NCI-H2227 (cell line): Measurements from ENCODE around the gene SP2.
"Not testable (repeated sequence)": the region's sequence is repeated elsewhere in the genome, so short reads cannot be mapped to it uniquely, and the experiment has no call there.

Source experiments
- DNase-seq: peaks from one replicate; lab custom pipeline; 2025; ENCODE audit not compliant: unreplicated experiment; lab: John Stamatoyannopoulos, UW

The SP2 gene

GRCh38 chr17:47918006-47918405 is 22.0 kb downstream of the SP2 start:
- DNase-seq, result no peak

DNA sequence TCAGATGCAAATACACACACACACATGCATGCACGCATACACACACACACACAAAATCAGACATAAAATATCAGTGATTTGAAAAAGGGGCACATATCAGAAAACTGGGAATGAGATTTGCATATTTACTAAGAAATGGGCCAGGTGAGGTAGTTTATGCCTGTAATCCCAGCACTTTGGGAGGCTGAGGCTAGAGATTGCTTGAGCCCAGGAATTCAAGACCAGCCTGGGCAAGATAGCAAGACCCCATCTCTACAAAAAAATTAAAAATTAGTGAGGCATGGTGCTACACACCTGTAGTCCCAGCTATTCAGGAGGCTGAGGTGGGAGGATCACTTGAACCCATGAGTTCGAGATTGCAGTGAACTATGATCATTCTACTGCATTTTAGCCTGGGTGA is 23.0 kb downstream of the SP2 start:
- no peak for DNase-seq

DNA sequence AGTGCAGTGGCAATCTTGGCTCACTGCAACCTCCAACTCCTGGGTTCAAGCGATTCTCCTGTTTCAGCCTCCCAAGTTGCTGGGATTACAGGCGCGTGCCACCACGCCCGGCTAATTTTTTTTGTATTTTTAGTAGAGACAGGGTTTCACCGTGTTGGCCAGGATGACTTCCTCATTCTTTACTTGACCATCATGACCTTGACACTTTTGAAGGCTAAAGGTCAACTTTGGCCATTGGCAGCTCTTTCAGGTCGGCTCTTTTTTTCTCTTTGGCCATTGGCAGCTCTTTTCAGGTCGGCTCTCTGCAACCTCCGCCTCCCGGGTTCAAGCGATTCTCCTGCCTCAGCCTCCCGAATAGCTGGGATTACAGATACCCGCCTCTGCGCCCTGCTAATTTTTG is 23.9 kb downstream of the SP2 start:
- not testable (repeated sequence) for DNase-seq

- DNase-seq, result no peak
These were observed 29.0 kb downstream of the SP2 start for GRCh38 chr17:47924785-47925677.

GRCh38 chr17:47925678-47925988 is 29.6 kb downstream of the SP2 start:
- no peak for DNase-seq

GRCh38 chr17:47927821-47928400 is 31.9 kb downstream of the SP2 start:
- DNase-seq, result no peak

GRCh38 chr17:47928415-47928814 is 32.4 kb downstream of the SP2 start:
- DNase-seq, result no peak

- no peak for DNase-seq
These were observed 33.4 kb downstream of the SP2 start for GRCh38 chr17:47929218-47930000.

DNA sequence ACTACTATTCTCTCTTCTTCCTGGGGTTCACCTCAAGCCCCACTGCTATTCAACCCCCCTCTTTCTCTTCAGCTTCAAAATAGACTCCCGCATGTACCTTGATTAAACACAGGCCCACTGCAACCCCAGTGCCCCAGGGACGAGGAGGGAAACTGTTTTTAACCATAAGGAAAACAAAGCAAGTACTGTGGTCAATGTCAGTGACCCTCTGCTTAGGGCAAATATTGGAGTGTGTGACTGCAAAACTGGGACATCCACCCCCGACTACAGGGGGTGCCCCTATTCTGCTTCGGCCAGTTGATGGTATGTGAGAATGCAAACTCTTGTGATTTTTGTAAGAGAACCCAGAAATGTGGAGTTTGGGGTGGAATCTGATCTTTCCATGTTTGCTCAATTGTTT is 35.8 kb downstream of the SP2 start:
- DNase-seq, result no peak

DNA sequence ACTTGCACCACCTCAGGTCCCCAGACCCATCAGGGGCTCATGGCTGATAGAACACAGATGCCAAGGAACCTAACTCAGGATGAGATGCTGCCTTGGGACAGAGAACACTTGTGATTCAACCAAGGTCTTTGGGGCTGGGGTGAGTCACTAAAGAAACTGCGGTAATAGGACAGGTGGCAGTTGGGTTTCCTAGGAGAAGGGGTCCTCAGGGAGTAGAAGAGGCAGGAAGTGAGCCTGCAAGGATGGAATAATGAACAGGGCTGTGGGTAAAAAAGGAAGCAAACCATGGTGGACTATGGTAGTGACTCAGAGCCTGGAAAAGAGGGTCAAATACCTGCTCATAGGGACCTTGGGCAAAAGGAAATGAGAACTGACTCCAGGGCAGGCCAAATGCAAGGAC is 38.8 kb downstream of the SP2 start:
- DNase-seq, result no peak

- DNase-seq, result not testable (repeated sequence)
These were observed 39.4 kb downstream of the SP2 start for GRCh38 chr17:47935468-47935867.

DNA sequence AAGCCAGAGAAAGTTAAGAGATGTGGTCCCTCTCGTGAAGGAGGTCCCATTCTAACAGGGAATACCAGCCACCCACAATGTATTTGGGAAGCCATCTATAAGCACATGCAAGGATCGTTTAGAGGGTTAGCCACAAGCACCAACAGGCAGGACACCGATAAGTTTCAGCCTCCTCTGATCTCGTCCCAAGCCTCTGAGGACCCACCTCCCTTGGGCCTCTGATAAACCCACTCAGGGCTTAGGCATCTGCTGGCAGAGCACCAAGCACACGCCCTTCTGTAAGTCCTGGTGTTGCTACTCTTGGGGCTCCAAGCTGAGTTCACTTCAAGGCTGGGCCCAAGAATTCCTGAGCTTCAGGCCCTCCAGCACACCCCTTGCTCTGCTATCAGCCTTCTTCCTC is 39.9 kb downstream of the SP2 start:
- DNase-seq, result no peak

GRCh38 chr17:47937941-47938340 is 41.9 kb downstream of the SP2 start:
- no peak for DNase-seq

DNA sequence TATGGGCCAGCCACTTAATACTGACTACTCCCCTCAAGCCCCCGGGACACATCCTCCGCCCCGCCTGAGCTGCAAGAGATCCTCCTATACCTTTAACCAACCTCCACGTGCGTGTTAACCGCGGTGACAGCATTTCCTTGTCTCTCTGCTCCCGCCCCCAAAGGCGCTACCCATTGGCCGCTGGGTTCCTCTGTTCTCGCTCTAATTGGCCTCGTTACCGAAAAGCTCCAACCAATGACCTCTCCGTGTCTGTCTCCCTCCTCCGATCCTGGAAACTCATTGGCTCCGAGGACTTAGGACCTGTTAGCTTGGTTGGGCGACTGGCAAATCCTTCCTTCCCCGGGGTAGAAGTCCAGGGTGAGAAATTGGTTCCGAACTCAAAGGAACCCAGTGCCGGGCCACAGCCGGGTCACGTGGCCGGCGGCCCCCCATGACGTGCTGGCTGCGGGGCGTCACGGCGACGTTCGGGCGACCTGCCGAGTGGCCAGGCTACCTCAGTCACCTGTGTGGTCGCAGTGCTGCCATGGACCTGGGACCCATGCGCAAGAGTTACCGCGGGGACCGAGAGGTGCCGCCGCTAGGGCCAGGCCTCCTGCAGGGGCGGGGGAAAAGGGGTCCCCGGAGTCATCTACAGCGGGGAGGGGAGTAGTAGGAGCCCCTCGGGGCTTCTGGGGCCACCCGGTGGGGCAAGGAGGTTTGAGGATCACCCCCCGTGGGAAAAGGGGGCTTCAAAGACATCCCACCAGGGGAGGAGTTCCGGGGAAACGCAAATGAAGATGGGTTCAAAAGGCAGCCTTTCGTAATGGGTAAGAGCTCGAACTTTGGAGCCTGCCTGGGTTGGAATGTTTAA is 45.4 kb downstream of the SP2 start, which contains the start of gene PNPO:
Gene PNPO (plus strand): TSS at position 326 of the 850 bp plus-strand sequence. CDS start 105 bp downstream, at position 431.
- DNase-seq, result peak; percentile 97

DNA sequence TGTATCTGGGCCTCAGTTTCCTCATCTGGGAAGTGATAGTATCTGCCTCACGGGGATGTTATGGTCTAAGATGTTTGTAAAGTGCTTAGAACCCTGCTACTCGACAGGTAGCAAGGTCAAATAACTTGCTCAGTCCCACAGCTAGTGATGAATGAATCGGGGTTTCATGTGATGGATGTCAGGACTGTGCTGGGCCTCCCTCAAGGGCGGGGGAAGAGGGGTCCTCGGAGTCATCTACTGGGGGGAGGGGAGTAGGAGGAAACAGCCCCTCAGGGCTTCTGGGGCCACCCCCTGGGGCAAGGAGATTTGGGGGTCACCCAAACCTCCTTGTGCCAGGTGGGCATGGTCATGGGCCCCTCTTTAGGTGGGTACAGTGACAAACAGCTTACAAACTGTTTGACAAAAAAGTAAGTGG is 46.1 kb downstream of the SP2 start:
- no peak for DNase-seq

DNA sequence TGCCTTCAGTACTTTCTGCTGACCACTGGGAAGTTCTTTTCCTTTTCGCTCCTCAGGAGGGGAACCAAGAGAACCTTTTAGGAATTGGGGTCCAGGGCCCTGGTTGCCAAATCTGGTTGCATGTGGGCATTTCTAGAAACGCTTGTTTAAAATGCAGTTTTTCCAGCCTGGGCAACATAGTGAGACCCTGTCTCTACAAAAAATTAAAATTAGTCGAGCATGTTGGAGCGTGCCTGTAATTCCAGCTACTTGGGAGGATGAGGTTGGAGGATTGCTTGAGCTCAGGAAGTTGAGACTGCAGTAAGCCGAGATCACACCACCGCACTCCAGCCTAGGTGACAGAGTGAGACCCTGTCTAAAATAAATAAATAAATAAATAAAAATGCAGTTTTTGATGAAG is 46.5 kb downstream of the SP2 start:
- no peak for DNase-seq

DNA sequence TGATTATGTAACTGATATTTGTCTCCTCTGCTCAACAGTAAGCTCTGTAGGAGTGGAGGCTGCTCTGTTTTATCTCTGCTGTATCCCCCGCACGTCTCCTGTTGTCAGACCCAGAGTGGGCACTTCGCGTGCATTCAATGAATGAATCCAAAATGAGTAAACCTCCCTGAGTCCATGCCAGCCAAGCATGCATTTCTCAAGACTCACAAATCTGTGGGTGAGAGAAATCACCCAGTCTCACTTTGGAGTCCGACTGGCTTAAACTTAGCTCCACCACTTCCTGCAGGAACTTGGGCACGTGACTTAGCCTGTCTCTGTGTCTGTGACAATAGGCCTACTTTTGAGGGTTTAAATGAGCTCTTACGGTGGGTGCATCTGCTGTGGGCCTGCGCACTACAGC is 49.0 kb downstream of the SP2 start:
- DNase-seq, result no peak

- no peak for DNase-seq
These were observed 49.8 kb downstream of the SP2 start for GRCh38 chr17:47945529-47946508.

GRCh38 chr17:47946516-47946915 is 50.5 kb downstream of the SP2 start:
- no peak for DNase-seq

GRCh38 chr17:47946929-47947397 is 50.9 kb downstream of the SP2 start:
- peak; percentile 75 for DNase-seq
